T-helper 2 cell treated with Interferon-gamma antibody and Interleukin-4, amounts not matched to agents 5 μg/mL and 100 μg/mL, for 36 hours (primary cell): ENCODE data around the gene CNTN2.
A peak's percentile ranks its signal among the peaks of the same experiment; 100 is the strongest.

Experiments
- DNase-seq: peaks from one replicate; pipeline ENCODE4 v3.0.0; 2021; ENCODE audit warnings: low spot score
- H3K27ac Mint-ChIP-seq: one replicate; pipeline ENCODE4 v1.8.0; 2021; ENCODE audit warnings: mild to moderate bottlenecking, mixed read lengths
- H3K27me3 Mint-ChIP-seq: one replicate; pipeline ENCODE4 v1.8.0; 2021; ENCODE audit warnings: low read depth, mixed read lengths
- H3K36me3 Mint-ChIP-seq: one replicate; pipeline ENCODE4 v1.8.0; 2021; ENCODE audit warnings: low read depth, mixed read lengths
- H3K4me1 Mint-ChIP-seq: one replicate; pipeline ENCODE4 v1.8.0; 2021; ENCODE audit warnings: low read depth, mixed read lengths
- H3K4me3 Mint-ChIP-seq: one replicate; pipeline ENCODE4 v1.8.0; 2022; ENCODE audit warnings: mild to moderate bottlenecking, moderate library complexity, mixed read lengths
- H3K9me3 Mint-ChIP-seq: one replicate; pipeline ENCODE4 v1.8.0; 2021; ENCODE audit warnings: mixed read lengths

CNTN2 gene

DNA sequence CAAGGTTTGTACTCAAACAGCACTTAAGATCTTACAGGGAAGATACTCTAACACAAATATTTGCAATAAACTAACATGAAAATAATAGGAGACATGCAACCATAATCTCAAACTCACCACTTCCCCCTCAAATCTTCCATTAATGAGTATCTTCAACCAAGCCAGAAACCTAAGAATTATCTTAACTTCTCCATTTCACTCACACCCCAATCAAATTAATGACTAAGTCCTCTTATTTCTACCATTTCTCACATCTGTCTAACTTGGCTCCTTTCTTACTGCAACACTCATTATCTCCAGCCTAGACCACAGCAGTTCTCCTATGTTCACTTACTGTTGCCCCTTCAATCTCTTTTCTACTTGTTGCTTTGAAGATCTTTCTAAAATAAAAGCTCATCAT is 68.3 kb downstream of the CNTN2 start:
- Mint-ChIP-seq H3K9me3 (no peaks in the 10 kb centered on the region), H3K27ac (no peak overlapping the region), H3K4me1 (peaks cover 2% of the 10 kb centered on the region), H3K4me3 (no peak overlapping the region), H3K27me3 (no peaks in the 10 kb centered on the region), H3K36me3 (peaks cover 17% of the 10 kb centered on the region)
- DNase-seq = no peak

DNA sequence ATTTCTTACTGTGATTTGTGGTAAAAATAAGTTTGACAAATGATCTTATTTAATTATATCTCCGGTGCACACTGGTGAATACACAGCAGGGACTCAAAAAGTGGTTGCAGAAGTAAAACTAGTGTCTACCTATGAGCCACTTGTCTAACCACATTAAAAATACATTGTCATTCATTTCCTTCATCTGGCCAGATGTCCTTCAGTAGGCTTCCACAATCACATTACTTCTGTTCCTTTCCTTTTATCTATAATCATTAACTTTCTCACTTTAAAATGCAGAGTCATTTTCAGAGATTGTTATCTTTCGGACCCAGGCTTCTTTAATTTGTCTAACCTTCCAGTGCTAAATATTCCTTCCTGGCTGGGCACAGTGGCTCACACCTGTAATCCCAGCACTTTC is 75.7 kb downstream of the CNTN2 start:
- H3K4me1 Mint-ChIP-seq = peaks cover 24% of the 10 kb centered on the region
- H3K27me3 Mint-ChIP-seq = no peaks in the 10 kb centered on the region
- peak overlapping the region; percentile 28 for H3K4me3 Mint-ChIP-seq
- no peak for DNase-seq
- no peak overlapping the region for H3K27ac Mint-ChIP-seq
- no peaks in the 10 kb centered on the region for H3K9me3 Mint-ChIP-seq
- peaks cover 9% of the 10 kb centered on the region for H3K36me3 Mint-ChIP-seq

DNA sequence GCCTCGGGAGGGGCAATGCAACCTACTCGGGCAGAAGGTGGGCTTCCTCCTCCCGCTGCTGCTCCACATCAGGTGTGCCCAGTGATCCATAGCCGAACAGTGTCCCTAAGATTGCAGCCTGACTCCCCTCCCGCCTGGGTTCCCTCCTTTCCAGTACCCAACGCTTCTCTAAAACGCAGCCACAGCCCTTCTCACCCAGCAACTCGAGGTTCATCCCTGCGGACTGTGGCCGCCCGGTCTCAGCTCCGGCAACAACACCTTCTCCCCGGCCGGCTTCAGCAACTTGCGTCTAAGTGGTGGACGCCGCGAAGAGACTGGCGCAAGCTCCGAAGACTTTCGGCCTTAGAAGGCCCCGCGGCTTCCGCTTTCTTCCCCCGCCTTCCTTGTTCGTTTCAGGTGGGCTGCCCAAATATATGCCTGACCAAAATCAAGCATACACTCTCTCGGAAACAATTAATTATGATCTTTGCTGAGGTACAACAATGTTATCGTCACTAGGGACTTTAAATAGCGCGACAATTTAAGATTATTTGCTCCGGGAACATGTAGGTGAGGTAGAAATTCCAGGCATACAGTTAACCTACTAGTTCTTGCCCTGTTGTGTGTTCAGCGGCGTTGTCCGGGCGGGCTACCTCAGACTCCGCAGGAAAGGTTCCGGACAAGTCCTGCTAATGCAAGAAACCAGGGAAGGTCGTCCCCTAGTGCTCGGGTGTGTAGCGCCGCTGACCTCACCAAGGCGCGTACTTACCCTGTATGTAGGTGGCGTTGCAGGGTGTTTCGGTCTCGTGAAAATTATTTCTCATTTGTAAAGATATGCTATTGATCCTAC is 78.9 kb downstream of the CNTN2 start, which contains the start of gene RBBP5:
RBBP5 (minus strand) TSS at position 319 of the 829 bp plus-strand sequence; CDS start at position 214, 105 bp downstream.
- H3K9me3 Mint-ChIP-seq = no peaks in the 10 kb centered on the region

DNA sequence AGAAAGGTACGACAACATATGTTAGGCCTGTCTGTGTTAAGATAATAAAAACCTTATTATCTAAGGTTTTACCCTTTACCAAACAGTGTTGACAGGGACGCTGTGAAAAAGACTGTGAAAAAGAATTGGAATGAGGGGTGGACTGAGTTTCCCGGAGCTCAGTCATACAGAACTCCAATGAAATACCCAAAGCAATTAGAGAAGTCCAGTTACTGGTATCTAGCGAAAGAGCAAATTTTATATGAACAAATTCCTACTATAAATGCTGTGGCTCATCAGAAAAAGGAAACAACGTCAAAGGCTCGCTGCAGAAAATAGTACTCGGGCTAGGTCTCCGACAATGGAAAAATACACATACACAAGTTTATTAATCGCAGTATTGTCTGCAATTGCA is 79.5 kb downstream of the CNTN2 start:
- peak overlapping the region; percentile 97 for H3K27ac Mint-ChIP-seq
- H3K27me3 Mint-ChIP-seq = no peaks in the 10 kb centered on the region
- peaks cover 4% of the 10 kb centered on the region for H3K36me3 Mint-ChIP-seq
- H3K4me3 Mint-ChIP-seq = peak overlapping the region; percentile 95
- DNase-seq = no peak
- H3K9me3 Mint-ChIP-seq = no peaks in the 10 kb centered on the region
- peaks cover 24% of the 10 kb centered on the region for H3K4me1 Mint-ChIP-seq

More for the DNA sequence above, 78.9 kb downstream of the CNTN2 start, which contains the start of gene RBBP5:
- peak; percentile 93 for DNase-seq
- Mint-ChIP-seq H3K4me3 (peak within 1 kb of the TSS; percentile 95), H3K4me1 (peaks cover 24% of the 10 kb centered on the region), H3K36me3 (peaks cover 4% of the 10 kb centered on the region), H3K27ac (peak within 1 kb of the TSS; percentile 97), H3K27me3 (no peaks in the 10 kb centered on the region)

DNA sequence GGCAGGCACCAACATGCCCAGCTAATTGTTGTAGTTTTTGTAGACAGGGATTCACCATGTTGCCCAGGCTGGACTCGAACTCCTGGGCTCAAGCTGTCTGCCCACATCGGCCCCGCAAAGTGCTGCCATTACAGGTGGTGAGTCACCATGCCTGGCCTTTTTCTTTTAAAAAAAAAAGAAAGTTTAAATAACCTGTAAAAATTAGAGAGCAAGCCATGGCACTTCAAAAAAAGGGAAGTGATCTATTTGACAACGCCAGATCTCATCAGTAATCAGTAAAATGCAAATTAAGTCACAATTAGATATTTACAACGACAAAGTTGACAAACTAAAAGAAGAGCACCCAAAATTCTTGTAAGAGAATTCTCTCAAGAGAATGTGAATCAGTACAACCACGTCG is 81.7 kb downstream of the CNTN2 start:
- Mint-ChIP-seq H3K9me3 (no peaks in the 10 kb centered on the region), H3K27ac (no peak overlapping the region), H3K4me3 (no peak overlapping the region), H3K36me3 (no peaks in the 10 kb centered on the region), H3K27me3 (no peaks in the 10 kb centered on the region), H3K4me1 (peaks cover 16% of the 10 kb centered on the region)
- no peak for DNase-seq

DNA sequence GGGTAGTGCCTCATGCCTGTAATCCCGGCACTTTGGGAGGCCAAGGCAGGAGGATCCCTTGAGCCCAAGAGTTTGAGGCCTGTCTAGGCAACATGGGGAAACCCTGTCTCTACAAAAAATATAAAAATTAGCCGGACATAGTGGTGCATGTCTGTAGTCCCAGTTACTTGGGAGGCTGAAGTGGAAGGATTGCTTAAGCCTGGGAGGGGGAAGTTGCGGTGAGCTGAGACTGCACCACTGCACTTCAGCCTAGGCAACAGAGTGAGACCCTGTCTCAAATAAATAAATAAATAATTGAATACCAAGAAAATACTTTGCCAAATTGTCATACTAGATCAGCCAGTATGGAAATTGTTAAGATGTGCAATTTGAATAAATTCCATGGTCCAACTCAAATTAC is 84.6 kb downstream of the CNTN2 start:
- H3K27me3 Mint-ChIP-seq = no peaks in the 10 kb centered on the region

More for the DNA sequence above, 84.6 kb downstream of the CNTN2 start:
- Mint-ChIP-seq H3K36me3 (no peaks in the 10 kb centered on the region), H3K9me3 (no peaks in the 10 kb centered on the region), H3K4me1 (peaks cover 3% of the 10 kb centered on the region), H3K27ac (no peak overlapping the region), H3K4me3 (no peak overlapping the region)
- no peak for DNase-seq
